IPS-18c (cell line): Measurements from ENCODE around the gene CCDC59.

ENCODE experiments used
- H3K4me3 ChIP-seq: 2 replicates; pipeline ENCODE4 v1.7.0; 2013; ENCODE audit warnings: low read depth, mild to moderate bottlenecking, low read length, moderate library complexity; ENCODE audit not compliant: insufficient read depth
- H3K9me3 ChIP-seq: one replicate; pipeline ENCODE4 v1.6.1; 2013; ENCODE audit warnings: mild to moderate bottlenecking, low read length, moderate library complexity; ENCODE audit not compliant: control insufficient read depth, insufficient read depth

CCDC59 gene

GRCh38 chr12:82327861-82328260 lies 30.3 kb downstream of the CCDC59 start:
- Histone ChIP-seq H3K4me3 (no peak overlapping the region), H3K9me3 (no peaks in the 10 kb centered on the region)

- Histone ChIP-seq H3K4me3 (no peak overlapping the region), H3K9me3 (no peaks in the 10 kb centered on the region)
These were observed 31.2 kb downstream of the CCDC59 start for GRCh38 chr12:82326905-82327503.

GRCh38 chr12:82325540-82326336 lies 32.4 kb downstream of the CCDC59 start:
- no peak overlapping the region for H3K4me3 ChIP-seq

GRCh38 chr12:82319276-82319675 lies 38.9 kb downstream of the CCDC59 start:
- H3K4me3 ChIP-seq = no peak overlapping the region
- no peaks in the 10 kb centered on the region for H3K9me3 ChIP-seq

More at GRCh38 chr12:82325540-82326336, 32.4 kb downstream of the CCDC59 start:
- H3K9me3 ChIP-seq = no peaks in the 10 kb centered on the region

- H3K9me3 ChIP-seq = no peaks in the 10 kb centered on the region
- peak overlapping the region; percentile 30 for H3K4me3 ChIP-seq
These were observed 43.7 kb downstream of the CCDC59 start for GRCh38 chr12:82314406-82314892.
